Nephron progenitor cell (in vitro differentiated cells): Measurements from ENCODE around the gene SP140.

Source experiments
- DNase-seq: peaks from one replicate; pipeline ENCODE4 v3.0.0; 2021
- H3K27ac Mint-ChIP-seq: 2 replicates; pipeline ENCODE4 v1.8.0; 2021; ENCODE audit warnings: mild to moderate bottlenecking, moderate library complexity, mixed read lengths
- H3K27me3 Mint-ChIP-seq: 2 replicates; pipeline ENCODE4 v1.8.0; 2021; ENCODE audit warnings: mild to moderate bottlenecking, low read depth, mixed read lengths; ENCODE audit not compliant: poor library complexity
- H3K36me3 Mint-ChIP-seq: 2 replicates; pipeline ENCODE4 v1.8.0; 2021; ENCODE audit warnings: low read depth, mixed read lengths
- H3K4me1 Mint-ChIP-seq: 2 replicates; pipeline ENCODE4 v1.8.0; 2021; ENCODE audit warnings: mixed read lengths
- H3K4me3 Mint-ChIP-seq: 2 replicates; pipeline ENCODE4 v1.8.0; 2021; ENCODE audit warnings: mild to moderate bottlenecking, moderate library complexity, mixed read lengths
- H3K9me3 Mint-ChIP-seq: 2 replicates; pipeline ENCODE4 v1.8.0; 2021; ENCODE audit warnings: mild to moderate bottlenecking, moderate library complexity, mixed read lengths
- CTCF ChIP-seq: fragments of 200-600 bp; sonication (generic); IDR thresholded peaks from 2 replicates; pipeline ENCODE4 v1.5.0; 2021; ENCODE audit warnings: antibody characterized with exemption

SP140 gene

GRCh38 chr2:230227216-230227615, 1.7 kb downstream of the SP140 start:
- peaks cover 4% of the 10 kb centered on the region for H3K27me3 Mint-ChIP-seq
- DNase-seq = no peak
- no peak for TF ChIP-seq CTCF
- H3K36me3 Mint-ChIP-seq = peaks cover 7% of the 10 kb centered on the region
- H3K9me3 Mint-ChIP-seq = peaks cover 32% of the 10 kb centered on the region
- no peak overlapping the region for H3K4me3 Mint-ChIP-seq
- H3K4me1 Mint-ChIP-seq = no peaks in the 10 kb centered on the region
- no peak overlapping the region for H3K27ac Mint-ChIP-seq

GRCh38 chr2:230230087-230230486, 4.6 kb downstream of the SP140 start:
- peaks cover 4% of the 10 kb centered on the region for H3K27me3 Mint-ChIP-seq
- H3K4me1 Mint-ChIP-seq = no peaks in the 10 kb centered on the region
- TF ChIP-seq CTCF = no peak
- no peak for DNase-seq
- no peak overlapping the region for H3K4me3 Mint-ChIP-seq
- H3K9me3 Mint-ChIP-seq = peaks cover 35% of the 10 kb centered on the region
- peaks cover 7% of the 10 kb centered on the region for H3K36me3 Mint-ChIP-seq
- H3K27ac Mint-ChIP-seq = no peak overlapping the region

- TF ChIP-seq CTCF = no peak
- peaks cover 4% of the 10 kb centered on the region for H3K27me3 Mint-ChIP-seq
- no peak for DNase-seq
- H3K9me3 Mint-ChIP-seq = peaks cover 35% of the 10 kb centered on the region
- peaks cover 7% of the 10 kb centered on the region for H3K36me3 Mint-ChIP-seq
- H3K27ac Mint-ChIP-seq = no peak overlapping the region
- no peak overlapping the region for H3K4me3 Mint-ChIP-seq
- no peaks in the 10 kb centered on the region for H3K4me1 Mint-ChIP-seq
Measured at GRCh38 chr2:230230496-230231200, 5.1 kb downstream of the SP140 start.

- H3K36me3 Mint-ChIP-seq = peaks cover 7% of the 10 kb centered on the region
- peaks cover 35% of the 10 kb centered on the region for H3K9me3 Mint-ChIP-seq
- no peak for DNase-seq
- H3K4me3 Mint-ChIP-seq = no peak overlapping the region
- no peak overlapping the region for H3K27ac Mint-ChIP-seq
- TF ChIP-seq CTCF = no peak
- peaks cover 4% of the 10 kb centered on the region for H3K27me3 Mint-ChIP-seq
- no peaks in the 10 kb centered on the region for H3K4me1 Mint-ChIP-seq
Measured at GRCh38 chr2:230231251-230231650, 5.7 kb downstream of the SP140 start.

- Mint-ChIP-seq H3K36me3 (peaks cover 7% of the 10 kb centered on the region), H3K27ac (no peak overlapping the region), H3K27me3 (peaks cover 6% of the 10 kb centered on the region), H3K4me1 (no peaks in the 10 kb centered on the region), H3K4me3 (no peak overlapping the region), H3K9me3 (peaks cover 32% of the 10 kb centered on the region)
- DNase-seq = no peak
- no peak for TF ChIP-seq CTCF
Measured at GRCh38 chr2:230234122-230234722, 8.7 kb downstream of the SP140 start.

- no peak overlapping the region for H3K4me3 Mint-ChIP-seq
- H3K27ac Mint-ChIP-seq = no peak overlapping the region
- H3K4me1 Mint-ChIP-seq = no peaks in the 10 kb centered on the region
- H3K9me3 Mint-ChIP-seq = peaks cover 26% of the 10 kb centered on the region
- H3K27me3 Mint-ChIP-seq = peaks cover 6% of the 10 kb centered on the region
- no peak for DNase-seq
- TF ChIP-seq CTCF = no peak
- H3K36me3 Mint-ChIP-seq = peaks cover 7% of the 10 kb centered on the region
Measured at GRCh38 chr2:230234845-230235244, 9.3 kb downstream of the SP140 start.
